ENCODE results near the gene TRIM13.
"Not testable (repeated sequence)": the region's sequence is repeated elsewhere in the genome, so short reads cannot be mapped to it uniquely, and the experiment has no call there.

TRIM13 gene, protein sequence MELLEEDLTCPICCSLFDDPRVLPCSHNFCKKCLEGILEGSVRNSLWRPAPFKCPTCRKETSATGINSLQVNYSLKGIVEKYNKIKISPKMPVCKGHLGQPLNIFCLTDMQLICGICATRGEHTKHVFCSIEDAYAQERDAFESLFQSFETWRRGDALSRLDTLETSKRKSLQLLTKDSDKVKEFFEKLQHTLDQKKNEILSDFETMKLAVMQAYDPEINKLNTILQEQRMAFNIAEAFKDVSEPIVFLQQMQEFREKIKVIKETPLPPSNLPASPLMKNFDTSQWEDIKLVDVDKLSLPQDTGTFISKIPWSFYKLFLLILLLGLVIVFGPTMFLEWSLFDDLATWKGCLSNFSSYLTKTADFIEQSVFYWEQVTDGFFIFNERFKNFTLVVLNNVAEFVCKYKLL

DNA sequence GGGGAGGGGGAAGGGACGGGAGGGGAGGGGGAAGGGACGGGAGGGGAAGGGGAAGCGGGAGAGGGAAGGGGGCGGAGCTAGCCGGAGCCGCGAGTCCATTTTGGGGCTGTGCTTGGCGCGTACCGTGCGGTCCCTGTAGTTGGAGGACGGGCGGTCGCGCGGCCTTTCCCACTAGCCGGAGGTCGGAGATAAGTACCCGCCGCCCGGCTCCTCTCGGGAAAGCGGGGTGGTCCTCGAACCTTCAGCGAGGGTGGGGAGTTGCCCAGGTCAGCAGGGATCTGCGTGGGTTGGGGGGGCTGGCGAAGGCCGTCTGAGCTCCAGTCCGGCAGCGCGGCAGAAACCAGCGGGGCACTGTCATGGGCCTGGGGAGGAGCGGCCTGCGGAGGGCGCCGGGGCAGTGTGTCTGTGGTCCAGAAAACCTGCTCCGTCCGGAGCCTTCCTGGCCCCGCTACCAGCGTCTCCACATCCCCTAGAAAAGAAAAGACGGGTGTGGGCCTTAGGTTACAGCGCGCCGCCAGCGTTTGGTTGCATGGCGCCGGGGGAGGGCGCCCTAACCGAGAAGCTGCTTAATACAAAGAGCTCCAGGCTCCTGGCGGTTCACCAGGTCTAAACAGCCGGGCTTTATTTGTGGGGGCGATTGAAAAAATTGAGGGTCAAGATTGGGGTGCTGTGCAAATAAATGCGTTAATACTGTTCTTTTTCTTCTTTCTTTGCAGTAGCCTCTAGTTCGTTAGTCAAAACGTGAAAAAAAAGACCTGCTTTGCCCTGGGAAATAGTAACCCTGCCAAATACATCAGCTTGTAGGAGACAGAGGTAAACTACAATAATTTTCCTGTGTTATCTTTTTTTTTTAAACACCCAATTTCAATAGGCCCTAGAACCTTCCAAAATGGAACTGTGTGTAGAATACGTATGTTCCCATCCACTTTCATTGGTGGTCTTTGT is at the start of gene TRIM13:
TRIM13 (plus strand) TSS at position 92 of the 945 bp plus-strand sequence. CDS start 14,899 bp downstream, outside the sequence.
- peak; percentile 94 for DNase-seq (ENCODE audit: low read depth)

DNA sequence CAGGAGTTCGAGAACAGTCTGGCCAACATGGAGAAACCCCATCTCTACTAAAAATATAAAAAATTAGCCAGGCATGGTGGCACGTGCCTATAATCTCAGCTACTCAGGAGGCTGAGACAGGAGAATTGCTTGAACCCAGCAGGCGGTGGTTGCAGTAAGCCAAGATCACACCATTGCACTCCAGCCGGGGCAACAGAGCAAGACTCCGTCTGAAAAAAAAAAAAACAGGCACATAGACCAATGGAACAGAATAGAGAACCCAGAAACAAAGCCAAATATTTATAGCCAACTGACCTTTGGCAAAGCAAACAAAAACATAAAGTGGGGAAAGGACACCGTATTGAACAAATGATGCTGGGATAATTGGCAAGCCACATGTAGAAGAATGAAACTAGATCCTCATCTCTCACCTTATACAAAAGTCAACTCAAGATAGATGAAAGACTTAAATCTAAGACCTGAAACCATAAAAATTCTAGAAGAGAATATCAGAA is 48.0 kb upstream of the TRIM13 start:
- not testable (repeated sequence) for DNase-seq (ENCODE audit: low read depth)

DNA sequence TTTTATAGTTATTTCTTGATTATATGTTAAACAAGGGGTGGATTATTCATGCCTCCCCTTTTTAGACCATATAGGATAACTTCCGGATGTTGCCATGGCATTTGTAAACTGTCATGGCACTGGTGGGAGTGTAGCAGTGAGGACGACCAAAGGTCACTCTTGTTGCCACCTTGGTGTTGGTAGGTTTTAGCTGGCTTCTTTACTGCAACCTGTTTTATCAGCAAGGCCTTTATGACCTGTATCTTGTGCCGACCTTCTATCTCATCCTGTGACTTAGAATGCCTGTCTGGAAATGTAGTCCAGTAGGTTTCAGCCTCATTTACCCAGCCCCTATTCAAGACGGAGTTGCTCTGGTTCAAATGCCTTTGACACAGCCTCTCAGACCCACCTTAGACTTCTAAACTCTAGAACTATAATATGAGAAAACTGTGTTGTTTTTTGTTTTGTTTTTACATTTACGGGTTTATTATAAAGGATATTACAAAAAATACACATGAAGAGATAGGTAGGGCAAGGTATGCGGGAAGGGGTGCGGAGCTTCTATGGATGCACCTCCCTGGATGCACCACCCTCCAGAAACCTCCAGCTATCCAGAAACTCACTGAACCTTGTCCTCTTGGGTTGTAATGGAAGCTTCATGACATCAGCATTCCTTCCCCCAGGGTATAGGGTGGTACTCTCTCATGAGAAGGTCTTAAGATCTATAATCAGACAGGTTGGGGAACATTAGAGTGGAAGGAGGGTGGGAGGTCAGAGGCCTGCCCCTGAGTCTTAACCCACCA is 44.9 kb upstream of the TRIM13 start:
- no peak for DNase-seq (ENCODE audit: low read depth)

DNA sequence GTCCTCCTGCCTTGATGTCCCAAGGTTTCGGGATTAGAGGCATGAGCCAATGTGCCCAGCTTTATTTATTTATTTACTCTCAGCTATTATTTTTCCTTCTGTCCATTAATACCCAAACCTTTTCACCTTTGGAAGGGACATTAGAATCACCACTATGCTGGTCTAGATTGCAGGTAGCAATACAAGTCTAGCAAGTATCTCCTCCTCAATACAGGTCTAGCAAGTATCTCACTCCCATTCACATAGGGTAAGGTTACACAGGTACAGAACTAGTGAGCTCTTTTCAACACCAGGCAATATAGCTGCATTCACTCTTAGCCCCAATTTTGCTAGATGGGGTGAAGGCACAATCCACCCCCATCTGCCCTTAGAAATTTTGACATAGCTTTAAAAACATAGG is 43.3 kb upstream of the TRIM13 start:
- no peak for DNase-seq (ENCODE audit: low read depth)

DNA sequence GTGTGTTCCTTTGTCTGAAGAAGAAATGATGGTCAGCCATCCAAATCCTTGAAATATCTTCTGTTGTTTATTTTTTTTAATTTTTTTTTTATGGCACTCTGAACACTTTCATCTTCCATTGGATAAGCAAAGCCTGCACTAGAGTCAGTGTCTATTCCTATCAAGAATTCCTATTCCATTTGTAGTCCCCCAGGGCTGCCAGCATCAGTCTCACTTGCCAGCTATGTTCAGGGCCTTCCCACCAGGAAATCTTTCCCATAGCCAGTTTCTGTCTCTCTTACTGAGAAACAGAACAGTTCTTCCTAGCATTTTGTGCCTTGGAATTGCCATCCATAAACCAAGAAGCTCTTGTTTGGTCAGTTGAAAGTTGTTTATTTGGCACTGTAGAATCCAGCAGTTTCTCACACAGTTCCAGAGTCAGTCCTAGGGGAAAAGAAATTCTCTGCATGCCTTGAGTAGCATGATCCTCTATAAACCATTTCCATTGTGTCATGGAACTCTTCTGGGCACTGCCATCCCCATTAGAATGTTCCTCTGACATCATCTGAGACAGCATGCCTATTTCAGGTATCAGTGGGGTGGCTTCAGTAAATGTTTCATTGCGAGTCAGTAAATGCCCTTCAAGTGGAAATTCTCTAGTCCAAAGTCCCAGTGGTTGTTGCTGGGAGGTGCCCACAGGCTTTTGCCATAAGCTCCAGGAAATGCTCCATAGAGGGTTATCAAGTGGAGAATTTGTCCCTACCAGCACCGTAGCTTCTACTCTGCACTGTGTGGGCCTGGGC is 42.0 kb upstream of the TRIM13 start:
- DNase-seq (ENCODE audit: low read depth): no peak

DNA sequence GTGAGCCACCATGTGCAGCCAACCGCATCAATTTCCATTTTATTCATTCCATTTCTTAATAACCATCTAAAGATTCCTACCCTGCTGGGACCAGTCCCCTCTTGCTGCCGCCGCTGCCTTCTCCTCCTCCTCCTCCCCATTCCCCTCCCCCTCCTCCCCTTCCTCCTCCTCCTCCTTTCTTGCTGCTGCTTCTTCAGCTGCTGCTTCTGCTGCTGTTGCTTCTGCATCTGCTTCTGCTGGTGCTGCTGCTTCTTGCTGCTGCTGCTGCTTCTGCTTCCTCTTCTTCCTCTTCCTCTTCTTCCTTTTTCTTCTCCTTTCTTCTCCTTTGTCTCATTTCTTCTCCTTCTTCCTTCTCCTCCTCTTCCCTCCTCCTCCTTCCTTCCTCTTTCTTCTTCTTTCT is 40.7 kb upstream of the TRIM13 start:
- DNase-seq (ENCODE audit: low read depth): no peak

DNA sequence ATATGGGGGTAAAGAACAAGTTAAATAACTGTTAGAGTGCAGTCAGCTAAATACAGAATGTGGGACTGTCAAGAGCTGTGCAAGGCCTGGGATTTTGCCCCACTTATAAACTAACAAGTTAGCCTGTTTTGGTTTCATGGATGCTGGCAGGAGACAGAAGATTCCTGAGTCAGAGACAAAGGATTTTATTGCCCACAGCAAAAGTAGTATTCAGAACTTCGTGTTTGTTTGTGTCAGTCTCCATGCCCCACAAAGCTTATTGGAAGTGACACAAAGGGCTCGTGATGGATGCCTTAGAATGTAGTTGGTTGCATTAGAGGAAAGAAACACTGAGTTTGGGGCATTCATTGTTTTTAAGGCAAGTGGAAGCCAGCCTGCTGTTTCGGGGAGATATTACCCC is 38.5 kb upstream of the TRIM13 start:
- peak; percentile 28 for DNase-seq (ENCODE audit: low read depth)

DNA sequence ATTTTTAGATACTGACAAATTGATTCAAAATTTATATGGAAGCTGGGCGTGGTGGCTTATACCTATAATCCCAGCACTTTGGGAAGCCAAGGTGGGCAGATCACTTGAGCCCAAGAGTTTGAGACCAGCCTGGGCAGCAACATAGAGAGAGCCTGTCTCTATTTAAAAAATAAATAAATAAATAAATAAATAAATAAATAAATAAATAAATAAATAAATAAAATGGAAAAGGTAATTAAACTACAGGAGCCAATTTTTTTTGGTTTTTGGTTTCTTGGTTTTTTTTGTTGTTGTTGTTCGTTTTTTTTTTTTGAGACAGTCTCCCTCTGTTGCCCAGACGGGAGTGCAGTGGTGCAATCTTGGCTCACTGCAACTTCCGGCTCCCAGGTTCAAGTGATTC is 29.4 kb upstream of the TRIM13 start:
- no peak for DNase-seq (ENCODE audit: low read depth)

DNA sequence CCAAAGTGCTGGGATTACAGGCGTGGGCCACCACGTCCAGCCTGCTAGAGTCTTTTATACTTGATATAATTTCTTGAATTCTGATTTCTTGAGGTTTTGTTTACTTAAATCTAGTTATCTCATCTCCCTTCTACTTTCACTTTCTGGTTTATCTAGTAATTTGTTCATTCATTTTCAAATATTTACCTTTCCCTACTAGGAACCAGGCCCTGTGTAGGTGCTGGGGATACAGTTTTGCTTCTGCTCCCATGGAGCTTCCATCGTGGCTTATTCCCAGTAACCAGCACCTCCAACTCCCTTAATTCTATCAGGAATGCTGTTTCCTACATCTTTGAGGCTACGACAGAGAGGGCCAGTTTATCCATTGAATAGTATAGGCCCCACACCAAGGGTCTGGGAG is 24.1 kb upstream of the TRIM13 start:
- no peak for DNase-seq (ENCODE audit: low read depth)

DNA sequence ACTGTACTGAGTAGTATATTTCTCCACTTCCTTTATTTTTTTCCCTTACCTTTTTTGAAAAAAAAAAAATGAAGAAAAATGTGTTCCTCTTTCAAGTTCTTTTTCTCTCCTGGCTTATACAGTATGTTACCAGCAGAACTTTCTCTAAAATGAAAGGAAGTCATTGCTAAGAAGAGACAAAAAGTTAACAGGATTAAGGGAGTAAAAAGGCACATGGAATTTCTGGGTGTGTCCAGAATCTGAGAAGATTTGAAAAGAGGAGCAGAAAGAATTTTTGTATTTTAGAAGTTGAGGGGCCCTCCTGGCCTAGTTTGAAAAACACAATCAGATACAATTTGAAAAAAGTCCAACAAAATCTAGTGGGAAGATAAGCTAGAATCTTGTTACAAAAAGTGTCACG is 21.0 kb upstream of the TRIM13 start:
- DNase-seq (ENCODE audit: low read depth): no peak

DNA sequence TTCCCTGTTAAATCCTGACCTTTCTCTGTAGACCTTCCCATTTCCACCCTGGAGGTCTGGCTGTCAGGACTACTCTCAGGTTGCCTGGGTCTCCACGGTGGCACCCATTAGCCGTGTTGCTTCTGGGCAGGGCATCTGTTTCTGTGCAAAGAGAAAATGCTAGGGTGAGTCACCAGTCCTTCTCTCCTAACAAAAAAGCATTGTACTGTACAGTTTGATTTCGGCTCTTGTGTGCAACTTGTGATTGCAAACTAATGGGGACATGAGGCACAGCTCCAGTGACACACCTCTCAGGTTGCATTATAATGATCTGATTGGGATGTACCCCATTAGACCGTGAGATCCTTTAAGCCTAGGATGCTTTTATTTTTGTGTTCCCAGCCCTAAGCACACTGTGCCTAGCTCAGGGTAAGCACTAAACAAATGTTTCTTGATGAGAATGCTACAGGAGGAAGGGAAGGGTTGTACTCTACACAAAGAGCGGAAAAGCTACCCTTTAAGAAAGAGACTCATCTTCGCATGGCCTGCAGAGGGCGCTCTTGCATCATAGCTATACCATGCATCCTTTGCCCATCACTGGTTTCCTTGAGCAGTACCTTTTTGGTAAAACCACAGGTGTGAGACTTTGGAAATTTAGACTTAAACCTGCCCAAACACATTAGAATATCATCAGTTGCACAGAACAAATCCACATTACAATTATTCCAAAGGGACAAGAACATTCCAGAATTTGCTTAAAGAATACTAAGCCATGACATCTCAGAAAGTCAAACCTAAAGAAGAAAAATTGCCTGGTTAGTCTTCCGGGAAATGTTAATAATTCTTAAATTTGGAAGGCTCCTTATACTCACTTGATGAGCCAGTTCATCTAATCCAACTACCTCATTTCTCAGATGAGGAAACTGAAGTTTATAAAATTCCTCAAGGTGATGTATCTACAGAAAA is 20.3 kb upstream of the TRIM13 start:
- peak; percentile 67 for DNase-seq (ENCODE audit: low read depth)

DNA sequence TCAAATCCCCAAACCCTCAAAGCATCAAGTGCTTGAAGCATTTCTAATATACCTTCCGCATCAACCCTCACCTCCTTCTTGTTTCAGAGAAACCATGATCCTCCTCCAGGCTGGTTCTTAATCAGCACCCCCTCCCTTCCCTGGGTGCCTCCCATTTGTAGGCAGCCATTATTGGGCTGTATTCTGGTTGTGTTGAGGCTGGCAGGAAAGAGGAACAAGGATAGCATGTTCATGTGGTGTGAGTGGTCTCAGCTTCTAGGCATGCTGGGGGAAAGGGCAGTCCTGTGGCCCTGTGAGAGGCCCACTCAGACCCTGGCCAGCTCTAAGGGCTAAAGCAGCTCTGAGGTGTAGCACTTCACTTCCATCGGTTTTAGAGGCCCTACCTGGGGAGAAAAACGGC is 18.9 kb upstream of the TRIM13 start:
- DNase-seq (ENCODE audit: low read depth): no peak

DNA sequence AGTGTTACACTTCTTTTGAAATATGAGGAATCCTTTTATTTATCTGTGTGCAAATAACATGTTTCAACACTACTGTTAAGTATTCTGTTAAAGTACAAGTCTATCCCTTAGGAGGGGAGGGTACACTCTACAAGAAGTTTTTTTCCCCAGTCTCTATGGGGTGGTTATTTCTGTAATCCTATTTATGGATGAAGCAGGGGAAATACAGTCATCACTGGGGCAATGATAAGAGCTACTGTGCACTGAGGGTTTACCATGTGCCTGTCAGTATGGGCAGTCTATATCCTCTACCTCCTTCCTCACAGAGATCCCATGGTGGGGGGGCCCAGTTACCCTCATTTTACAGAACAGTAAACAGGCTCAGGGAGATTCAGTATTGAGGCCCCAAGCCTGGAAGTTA is 16.6 kb upstream of the TRIM13 start:
- no peak for DNase-seq (ENCODE audit: low read depth)

DNA sequence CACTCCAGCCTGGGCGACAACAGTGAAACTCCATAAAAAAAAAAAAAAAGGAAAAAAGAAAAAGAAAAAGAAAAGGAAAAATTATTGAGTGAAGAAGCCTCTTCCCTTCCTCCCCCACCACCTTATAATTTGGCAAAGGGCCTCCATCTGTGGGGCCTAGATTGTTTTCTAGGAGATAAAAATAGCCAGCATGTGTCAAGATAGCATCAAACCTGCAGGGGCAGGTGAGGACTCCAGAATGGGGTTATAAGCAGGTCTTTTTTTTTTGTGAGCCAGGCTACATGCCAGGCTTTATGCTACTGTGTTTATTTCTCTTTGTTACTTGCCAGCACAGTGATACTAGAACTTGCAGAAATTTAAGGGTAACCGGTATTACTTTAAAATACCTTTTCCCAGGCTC is 11.7 kb upstream of the TRIM13 start:
- DNase-seq (ENCODE audit: low read depth): no peak

DNA sequence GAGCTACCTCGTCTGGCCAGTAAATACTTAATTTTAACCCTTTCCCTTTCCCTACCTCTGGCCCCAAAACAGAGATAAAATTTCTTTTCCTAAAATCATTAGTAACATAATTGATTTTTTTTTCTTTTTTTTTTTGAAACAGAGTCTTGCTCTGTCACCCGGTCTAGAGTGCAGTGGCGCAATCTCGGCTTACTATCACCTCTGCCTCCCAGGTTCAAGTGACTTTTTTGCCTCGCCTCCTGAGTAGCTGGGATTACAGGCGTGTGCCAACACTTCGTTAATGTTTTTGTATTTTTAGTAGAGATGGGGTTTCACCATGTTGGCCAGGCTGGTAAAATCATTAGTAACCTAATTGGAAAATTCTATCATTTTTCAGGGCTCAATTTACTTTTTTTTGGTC is 10.4 kb upstream of the TRIM13 start:
- no peak for DNase-seq (ENCODE audit: low read depth)

DNA sequence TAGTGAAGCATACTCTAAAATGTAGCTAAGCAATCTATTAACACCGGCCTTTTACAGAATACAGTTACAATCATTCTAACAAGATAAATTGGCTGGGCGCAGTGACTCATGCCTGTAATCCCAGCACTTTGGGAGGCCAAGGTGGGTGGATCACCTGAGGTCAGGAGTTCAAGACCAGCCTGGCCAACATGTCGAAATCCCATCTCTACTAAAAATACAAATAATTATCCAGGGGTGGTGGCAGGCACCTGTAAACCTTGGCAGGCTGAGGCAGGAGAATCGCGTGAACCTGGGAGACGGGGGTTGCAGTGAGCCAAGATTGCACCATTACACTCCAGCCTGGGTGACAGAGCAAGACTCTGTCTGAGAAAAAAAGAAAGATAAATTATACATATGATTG is 6.2 kb upstream of the TRIM13 start:
- not testable (repeated sequence) for DNase-seq (ENCODE audit: low read depth)

DNA sequence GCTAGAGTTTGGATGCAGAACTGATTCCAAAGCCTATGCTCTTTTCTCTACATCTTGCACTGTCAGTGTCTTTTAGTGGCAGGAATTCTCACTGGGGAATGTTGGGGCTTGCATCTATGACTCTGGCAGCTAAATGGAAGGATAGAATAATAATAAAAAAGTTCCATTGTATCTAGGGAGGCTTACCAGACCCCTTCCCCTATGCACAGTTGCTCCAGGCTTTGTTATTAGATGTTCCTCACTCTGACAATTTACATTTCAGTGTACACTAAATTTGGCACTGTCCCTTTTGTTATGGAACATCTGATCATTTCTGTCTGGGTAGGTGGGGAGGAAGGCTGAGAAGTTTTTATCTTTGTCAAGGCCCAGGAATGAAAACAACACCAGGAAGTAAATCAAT is 3.7 kb upstream of the TRIM13 start:
- no peak for DNase-seq (ENCODE audit: low read depth)

DNA sequence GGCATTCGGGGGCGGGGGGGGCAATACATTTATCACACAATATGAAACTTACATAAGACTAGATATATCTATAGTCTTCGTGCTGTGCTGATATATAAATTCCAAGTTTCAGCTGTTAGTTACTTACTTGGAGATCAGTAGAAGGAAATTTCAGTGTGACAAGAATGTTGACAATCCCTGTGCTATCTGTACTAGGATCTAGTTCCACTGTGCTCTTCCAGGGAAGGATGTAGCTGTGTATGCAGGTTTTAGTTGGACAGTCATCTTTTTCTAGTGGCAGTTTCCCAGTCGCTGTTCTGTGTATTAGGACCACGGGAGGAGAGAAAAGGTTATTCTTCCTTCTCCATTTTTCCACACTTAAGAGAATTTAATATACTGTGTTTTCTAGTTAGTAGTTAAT is 3.2 kb upstream of the TRIM13 start:
- no peak for DNase-seq (ENCODE audit: low read depth)

DNA sequence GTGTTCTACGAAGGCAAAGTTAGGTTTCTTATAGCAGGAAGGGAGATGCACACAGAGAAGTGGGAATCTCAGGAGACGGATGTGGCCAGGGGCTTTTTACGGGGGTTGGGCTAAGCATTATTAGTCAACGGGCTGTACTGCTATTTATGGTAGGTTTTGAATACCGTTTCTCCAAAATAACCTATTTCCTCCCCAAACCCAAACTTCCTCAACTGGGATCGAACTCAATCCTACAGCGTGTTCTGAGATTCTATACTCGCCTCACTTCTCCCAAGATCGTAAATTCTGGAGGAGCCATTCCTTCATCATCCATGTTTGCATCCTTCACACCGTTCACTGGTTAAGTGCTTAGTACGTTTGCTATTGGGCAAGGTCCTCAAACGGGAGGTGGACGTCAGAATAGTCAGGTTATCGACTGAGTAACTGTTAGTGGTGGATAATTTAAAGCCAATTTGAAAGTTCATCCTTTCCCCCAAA is 1.2 kb upstream of the TRIM13 start:
- DNase-seq (ENCODE audit: low read depth): peak; percentile 59

Measured in iris pigment epithelial cell (primary cell).